Tibial nerve (tissue), 4 donors: ENCODE data around the gene OPN3.

Experiments used
- EP300 ChIP-seq, 2 donors: sonication (generic); formaldehyde crosslinking; IDR thresholded peaks; one replicate each; pipeline ENCODE4 v1.6.1; 2017; ENCODE audit warnings: antibody characterized with exemption in 2 of 2, mild to moderate bottlenecking in 1 of 2
- TF ChIP-seq, protein P1 (sequence below), 5 experiments: fragments of 200-600 bp in 3 of 5; fragments of 450-650 bp in 2 of 5; sonication (generic) in 3 of 5; IDR thresholded peaks; one replicate each; pipeline ENCODE4 v1.5.1; 2016 to 2019; ENCODE audit warnings: antibody characterized with exemption in 5 of 5, mild to moderate bottlenecking in 3 of 5, moderate library complexity in 2 of 5

DNA sequence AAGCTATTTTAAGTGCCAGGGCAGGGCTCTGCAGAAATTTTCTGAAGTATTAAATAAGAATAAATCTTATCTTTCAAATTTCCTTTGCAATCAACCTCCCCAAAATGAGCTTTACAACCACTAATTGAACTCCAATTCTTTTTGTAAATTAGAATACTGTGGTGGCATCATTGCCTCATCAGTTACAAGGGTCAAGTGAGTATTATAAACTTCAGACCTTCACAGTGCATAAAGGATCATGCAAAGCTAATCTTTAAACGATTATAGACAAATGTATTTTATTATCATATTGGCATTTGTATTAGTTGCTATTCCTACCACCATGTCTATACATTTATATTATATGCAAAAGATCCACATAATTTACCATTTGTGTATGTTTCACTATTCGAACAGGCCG lies 7.2 kb downstream of the OPN3 start:
- TF ChIP-seq, protein P1, sequence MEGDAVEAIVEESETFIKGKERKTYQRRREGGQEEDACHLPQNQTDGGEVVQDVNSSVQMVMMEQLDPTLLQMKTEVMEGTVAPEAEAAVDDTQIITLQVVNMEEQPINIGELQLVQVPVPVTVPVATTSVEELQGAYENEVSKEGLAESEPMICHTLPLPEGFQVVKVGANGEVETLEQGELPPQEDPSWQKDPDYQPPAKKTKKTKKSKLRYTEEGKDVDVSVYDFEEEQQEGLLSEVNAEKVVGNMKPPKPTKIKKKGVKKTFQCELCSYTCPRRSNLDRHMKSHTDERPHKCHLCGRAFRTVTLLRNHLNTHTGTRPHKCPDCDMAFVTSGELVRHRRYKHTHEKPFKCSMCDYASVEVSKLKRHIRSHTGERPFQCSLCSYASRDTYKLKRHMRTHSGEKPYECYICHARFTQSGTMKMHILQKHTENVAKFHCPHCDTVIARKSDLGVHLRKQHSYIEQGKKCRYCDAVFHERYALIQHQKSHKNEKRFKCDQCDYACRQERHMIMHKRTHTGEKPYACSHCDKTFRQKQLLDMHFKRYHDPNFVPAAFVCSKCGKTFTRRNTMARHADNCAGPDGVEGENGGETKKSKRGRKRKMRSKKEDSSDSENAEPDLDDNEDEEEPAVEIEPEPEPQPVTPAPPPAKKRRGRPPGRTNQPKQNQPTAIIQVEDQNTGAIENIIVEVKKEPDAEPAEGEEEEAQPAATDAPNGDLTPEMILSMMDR (IDR thresholded peaks at IDR 0.05): no peak
- TF ChIP-seq EP300 (IDR thresholded peaks at IDR 0.05): no peak
